ENCODE data around the gene ATG5. TPM values are rescaled to one million over a fixed set of nuclear protein-coding genes. Genes with fewer than 3 reads are reported as not detected.
A peak's percentile ranks its signal among the peaks of the same experiment; 100 is the strongest.

ATG5 gene
- total RNA-seq, 1 donor from 2014 or later, result 40.8 TPM

DNA sequence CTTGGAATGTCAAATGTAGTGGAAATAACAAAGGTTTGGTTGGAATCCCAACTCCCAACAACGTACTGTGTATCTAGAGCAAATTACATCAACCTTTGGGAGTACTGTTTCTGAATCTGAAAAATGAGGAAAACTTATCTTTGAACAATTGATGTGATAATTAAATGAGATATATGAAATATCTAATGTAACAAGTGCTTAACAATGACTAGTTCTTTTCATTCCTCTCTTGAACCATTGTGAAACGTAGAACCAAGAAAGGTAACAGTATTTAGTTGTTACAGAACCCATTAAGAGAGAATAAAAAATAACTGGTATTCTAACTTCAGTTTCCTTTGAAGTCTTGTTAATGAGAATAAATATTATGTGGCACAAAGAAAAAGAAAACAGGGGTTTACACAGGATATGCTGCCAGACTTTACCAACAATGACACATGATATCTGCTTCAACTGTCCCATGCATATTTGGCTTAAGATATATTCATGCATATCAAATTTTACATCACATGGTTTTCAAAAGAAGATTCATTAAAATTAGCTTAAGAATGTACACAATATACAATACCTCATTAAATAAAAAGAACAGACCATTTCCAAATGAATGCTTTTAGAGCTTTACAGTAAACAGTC, 111.8 kb downstream of the ATG5 start:
- H3K36me3 Mint-ChIP-seq (ENCODE audit: insufficient read depth), result peaks cover 3% of the 10 kb centered on the region
- H3K9me3 Mint-ChIP-seq (ENCODE audit: low read depth), result peaks cover 3% of the 10 kb centered on the region
- no peak for DNase-seq (ENCODE audit: low spot score, unreplicated experiment)
- H3K27me3 Mint-ChIP-seq, result no peaks in the 10 kb centered on the region
- no peak overlapping the region for H3K27ac Mint-ChIP-seq
- H3K4me1 Mint-ChIP-seq (ENCODE audit: low read depth), result peaks cover under 1% of the 10 kb centered on the region
- TF ChIP-seq, protein P1, sequence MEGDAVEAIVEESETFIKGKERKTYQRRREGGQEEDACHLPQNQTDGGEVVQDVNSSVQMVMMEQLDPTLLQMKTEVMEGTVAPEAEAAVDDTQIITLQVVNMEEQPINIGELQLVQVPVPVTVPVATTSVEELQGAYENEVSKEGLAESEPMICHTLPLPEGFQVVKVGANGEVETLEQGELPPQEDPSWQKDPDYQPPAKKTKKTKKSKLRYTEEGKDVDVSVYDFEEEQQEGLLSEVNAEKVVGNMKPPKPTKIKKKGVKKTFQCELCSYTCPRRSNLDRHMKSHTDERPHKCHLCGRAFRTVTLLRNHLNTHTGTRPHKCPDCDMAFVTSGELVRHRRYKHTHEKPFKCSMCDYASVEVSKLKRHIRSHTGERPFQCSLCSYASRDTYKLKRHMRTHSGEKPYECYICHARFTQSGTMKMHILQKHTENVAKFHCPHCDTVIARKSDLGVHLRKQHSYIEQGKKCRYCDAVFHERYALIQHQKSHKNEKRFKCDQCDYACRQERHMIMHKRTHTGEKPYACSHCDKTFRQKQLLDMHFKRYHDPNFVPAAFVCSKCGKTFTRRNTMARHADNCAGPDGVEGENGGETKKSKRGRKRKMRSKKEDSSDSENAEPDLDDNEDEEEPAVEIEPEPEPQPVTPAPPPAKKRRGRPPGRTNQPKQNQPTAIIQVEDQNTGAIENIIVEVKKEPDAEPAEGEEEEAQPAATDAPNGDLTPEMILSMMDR (IDR thresholded peaks at IDR 0.05; ENCODE audit: unreplicated experiment), result no peak
- H3K4me3 Mint-ChIP-seq (ENCODE audit: low read depth), result no peak overlapping the region

DNA sequence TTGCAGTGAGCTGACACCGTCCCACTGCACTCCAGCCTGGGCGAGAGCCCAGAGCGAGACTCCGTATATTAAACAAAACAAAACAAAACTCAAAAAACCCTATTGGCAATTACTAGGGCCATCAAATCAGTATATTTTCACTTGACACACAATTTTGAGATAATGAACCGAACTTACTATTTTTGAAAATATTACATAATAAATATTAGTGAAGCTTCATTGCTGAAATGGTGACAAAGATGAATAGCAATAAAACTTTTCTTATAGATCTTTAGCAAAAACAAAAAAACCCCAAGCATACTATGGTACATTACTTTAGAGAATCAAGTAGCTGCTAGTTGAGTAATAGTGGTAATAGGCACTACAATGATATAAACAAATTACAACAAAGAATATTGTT, 113.0 kb downstream of the ATG5 start:
- peaks cover 7% of the 10 kb centered on the region for H3K36me3 Mint-ChIP-seq (ENCODE audit: insufficient read depth)
- peaks cover 3% of the 10 kb centered on the region for H3K9me3 Mint-ChIP-seq (ENCODE audit: low read depth)
- no peak overlapping the region for H3K27ac Mint-ChIP-seq
- DNase-seq (ENCODE audit: low spot score, unreplicated experiment), result no peak
- no peaks in the 10 kb centered on the region for H3K27me3 Mint-ChIP-seq
- TF ChIP-seq, protein P1 (IDR thresholded peaks at IDR 0.05; ENCODE audit: unreplicated experiment), result no peak
- no peak overlapping the region for H3K4me3 Mint-ChIP-seq (ENCODE audit: low read depth)
- no peaks in the 10 kb centered on the region for H3K4me1 Mint-ChIP-seq (ENCODE audit: low read depth)

DNA sequence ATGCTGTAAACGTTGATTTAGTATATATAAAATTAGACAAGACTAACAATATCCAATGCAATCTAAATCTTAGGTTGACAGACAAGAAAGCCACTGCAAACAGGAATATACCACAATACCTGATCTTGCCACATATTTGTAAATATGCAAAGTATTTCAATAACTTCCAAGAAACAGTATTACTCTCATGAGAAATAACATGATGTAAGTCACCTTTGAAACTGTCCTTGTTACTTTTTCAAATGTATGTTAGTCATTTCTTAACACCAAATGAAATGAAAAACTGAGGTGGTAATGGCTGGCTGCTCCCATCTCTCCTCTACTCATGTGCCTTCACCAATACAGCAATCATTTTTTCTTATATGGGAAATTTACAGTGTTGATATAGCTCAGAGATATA, 118.7 kb downstream of the ATG5 start:
- TF ChIP-seq, protein P1 (IDR thresholded peaks at IDR 0.05; ENCODE audit: unreplicated experiment), result no peak
- Mint-ChIP-seq H3K36me3 (ENCODE audit: insufficient read depth) (peaks cover 11% of the 10 kb centered on the region), H3K27me3 (no peaks in the 10 kb centered on the region), H3K4me3 (ENCODE audit: low read depth) (no peak overlapping the region), H3K4me1 (ENCODE audit: low read depth) (no peaks in the 10 kb centered on the region), H3K9me3 (ENCODE audit: low read depth) (peaks cover 3% of the 10 kb centered on the region), H3K27ac (no peak overlapping the region)
- no peak for DNase-seq (ENCODE audit: low spot score, unreplicated experiment)

DNA sequence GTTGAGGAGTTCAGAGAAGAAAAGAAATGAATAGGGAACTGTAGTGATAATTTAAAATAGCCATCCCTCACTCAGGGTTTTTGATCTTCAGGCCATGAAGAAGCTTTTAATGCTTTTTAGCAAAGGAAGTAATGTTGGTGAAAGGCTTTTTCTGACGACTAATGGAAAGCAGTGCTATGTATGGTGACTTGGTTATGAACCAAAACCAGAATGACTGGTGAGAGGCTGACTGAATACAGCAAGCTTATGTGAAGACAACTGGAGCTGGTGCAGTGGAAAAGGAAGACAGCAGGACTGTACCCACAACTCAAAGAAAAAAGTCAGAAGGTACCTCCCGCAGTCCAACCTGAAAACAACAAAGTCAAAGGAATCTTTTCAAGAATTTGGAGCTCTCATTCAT, 120.6 kb downstream of the ATG5 start:
- Mint-ChIP-seq H3K9me3 (ENCODE audit: low read depth) (peaks cover 3% of the 10 kb centered on the region), H3K4me3 (ENCODE audit: low read depth) (no peak overlapping the region), H3K4me1 (ENCODE audit: low read depth) (no peaks in the 10 kb centered on the region), H3K36me3 (ENCODE audit: insufficient read depth) (peaks cover 10% of the 10 kb centered on the region), H3K27me3 (no peaks in the 10 kb centered on the region), H3K27ac (peak overlapping the region; percentile 5)
- TF ChIP-seq, protein P1 (IDR thresholded peaks at IDR 0.05; ENCODE audit: unreplicated experiment), result no peak
- no peak for DNase-seq (ENCODE audit: low spot score, unreplicated experiment)

DNA sequence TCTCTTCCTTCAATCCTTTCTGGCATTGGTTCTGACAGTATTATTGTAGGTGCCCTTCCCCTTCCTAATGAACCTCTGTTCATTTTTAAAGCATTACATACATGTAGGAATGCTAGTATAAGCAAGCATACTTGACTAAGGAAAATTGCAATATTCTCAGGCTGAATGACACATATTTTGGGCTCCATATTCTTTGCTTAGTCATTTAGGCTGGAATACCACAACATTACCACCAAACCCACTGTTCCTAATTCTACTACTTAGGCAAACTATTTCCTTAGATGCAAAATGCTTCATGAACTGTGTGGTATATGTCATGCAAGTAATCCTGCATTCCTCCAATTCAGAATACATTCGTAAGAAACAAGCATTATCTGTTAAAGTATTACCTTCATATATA, 125.6 kb downstream of the ATG5 start:
- no peak for DNase-seq (ENCODE audit: low spot score, unreplicated experiment)
- Mint-ChIP-seq H3K4me3 (ENCODE audit: low read depth) (no peak overlapping the region), H3K27me3 (no peaks in the 10 kb centered on the region), H3K27ac (no peak overlapping the region), H3K9me3 (ENCODE audit: low read depth) (no peaks in the 10 kb centered on the region), H3K4me1 (ENCODE audit: low read depth) (no peaks in the 10 kb centered on the region), H3K36me3 (ENCODE audit: insufficient read depth) (peaks cover 5% of the 10 kb centered on the region)
- TF ChIP-seq, protein P1 (IDR thresholded peaks at IDR 0.05; ENCODE audit: unreplicated experiment), result no peak
